ENCODE data around the gene PRELP. TPM values are rescaled to one million over a fixed set of nuclear protein-coding genes. Genes with fewer than 3 reads are reported as not detected.

PRELP gene
- total RNA-seq, 1 experiment from 2014 or later = 0.07 TPM

- no peak overlapping the region for H2AFZ ChIP-seq (ENCODE audit: low read length)
- no peak overlapping the region for H4K5ac ChIP-seq (ENCODE audit: insufficient read length, low read depth, low read length)
- peaks cover 10% of the 10 kb centered on the region; the same call in 1 of the 2 replicates for H3K27me3 Mint-ChIP-seq (ENCODE audit: low read depth)
- no peak overlapping the region for H4K8ac ChIP-seq (replicated peaks; ENCODE audit: insufficient read length, low read depth, low read length)
- H3K79me1 ChIP-seq (ENCODE audit: insufficient read depth, low read depth, low read length, poor library complexity, severe bottlenecking) = no peaks in the 10 kb centered on the region
- no peak overlapping the region for H3K4me3 Mint-ChIP-seq
- H3K4me2 ChIP-seq (ENCODE audit: insufficient read depth, insufficient read length, low read length) = no peak overlapping the region
- no peak overlapping the region for H2BK5ac ChIP-seq (ENCODE audit: insufficient read length, low read length)
- H3K56ac ChIP-seq (ENCODE audit: insufficient read length, low read depth, low read length) = no peak overlapping the region
- H3T11ph ChIP-seq (ENCODE audit: low read length) = no peak overlapping the region
- no peaks in the 10 kb centered on the region for H3K9me3 Mint-ChIP-seq
- H3K23ac ChIP-seq (ENCODE audit: insufficient read length, low read depth, low read length) = no peak overlapping the region
- H2AK5ac ChIP-seq (ENCODE audit: insufficient read length, low read length) = no peak overlapping the region
- H2BK12ac ChIP-seq (ENCODE audit: insufficient read length, low read depth, low read length) = no peak overlapping the region
- no peaks in the 10 kb centered on the region for H3K23me2 ChIP-seq (ENCODE audit: insufficient read length, low read depth, low read length, poor library complexity, severe bottlenecking)
- no peak overlapping the region for H2BK15ac ChIP-seq (ENCODE audit: low read depth, low read length)
- no CpG with 5 or more reads among the region's 9 CpGs for WGBS (ENCODE audit: extremely low coverage, insufficient read length, low lambda C conversion rate)
- H3K4me1 Mint-ChIP-seq = peaks cover 16 to 36% of the 10 kb centered on the region in 2 experiments
- no peak overlapping the region for H2BK120ac ChIP-seq (ENCODE audit: low read depth, low read length, poor library complexity, severe bottlenecking)
- no peak overlapping the region for H3K27ac ChIP-seq (ENCODE audit: insufficient read length, low read depth, low read length)
- no peaks in the 10 kb centered on the region for H4K20me1 ChIP-seq (ENCODE audit: control insufficient read depth, insufficient read depth, insufficient read length)
- no peaks in the 10 kb centered on the region for H3K9me3 ChIP-seq (ENCODE audit: control insufficient read depth, low read depth, low read length)
- H3K79me2 ChIP-seq (ENCODE audit: insufficient read depth, low read length) = no peaks in the 10 kb centered on the region
- no peak overlapping the region for H3K27ac Mint-ChIP-seq
- no peak overlapping the region for H3K4ac ChIP-seq (ENCODE audit: low read depth, low read length)
- no peak overlapping the region for H3K9ac ChIP-seq (ENCODE audit: extremely low read depth, insufficient read length, low read length)
- H3K4me1 ChIP-seq (ENCODE audit: insufficient read depth, low read length) = peaks cover 3% of the 10 kb centered on the region; the same call in 1 of the 2 replicates
- no peaks in the 10 kb centered on the region for H3K27me3 ChIP-seq (ENCODE audit: insufficient read depth, low read length)
- no peak for TF ChIP-seq CTCF (conservative IDR thresholded peaks at IDR 0.05)
- no peaks in the 10 kb centered on the region for H3K36me3 Mint-ChIP-seq (ENCODE audit: insufficient read depth in 1 of 3, low read depth in 3 of 3)
- no peak for DNase-seq
- no peak overlapping the region for H3K18ac ChIP-seq (ENCODE audit: insufficient read length, low read depth, low read length)
- no peak overlapping the region for H3K14ac ChIP-seq (ENCODE audit: insufficient read depth, low read length)
- H2BK20ac ChIP-seq (ENCODE audit: low read depth, low read length, poor library complexity, severe bottlenecking) = no peak overlapping the region
- no peak overlapping the region for H4K91ac ChIP-seq (ENCODE audit: insufficient read length, low read depth, low read length)
These were observed 1.8 kb upstream of the PRELP start for GRCh38 chr1:203473781-203474305.

Measured in H9 (cell line).